GM19455 (cell line): ENCODE results near the gene TPR.
"Not testable (repeated sequence)": the region's sequence is repeated elsewhere in the genome, so short reads cannot be mapped to it uniquely, and the experiment has no call there.

ENCODE experiments used
- ATAC-seq: cut with Tn5 transposase; IDR thresholded peaks from one replicate; pipeline ENCODE4 v1.9.1; 2021; ENCODE audit not compliant: unreplicated experiment

TPR gene

GRCh38 chr1:186375152-186375928 lies at the start of gene TPR, which contains the start of gene ODR4:
TPR (minus strand) TSS chr1:186375253; CDS start chr1:186375028, 225 bp downstream.
ODR4 (plus strand) TSS chr1:186375838; CDS start chr1:186379786, 3,948 bp downstream.
- ATAC-seq, result peak; percentile 84

GRCh38 chr1:186424539-186424938 lies 49.5 kb upstream of the TPR start:
- no peak for ATAC-seq

- ATAC-seq, result no peak
These were observed 46.4 kb upstream of the TPR start for GRCh38 chr1:186421446-186421845.

- peak; percentile 92 for ATAC-seq
These were observed 45.9 kb upstream of the TPR start for GRCh38 chr1:186420923-186421322.

DNA sequence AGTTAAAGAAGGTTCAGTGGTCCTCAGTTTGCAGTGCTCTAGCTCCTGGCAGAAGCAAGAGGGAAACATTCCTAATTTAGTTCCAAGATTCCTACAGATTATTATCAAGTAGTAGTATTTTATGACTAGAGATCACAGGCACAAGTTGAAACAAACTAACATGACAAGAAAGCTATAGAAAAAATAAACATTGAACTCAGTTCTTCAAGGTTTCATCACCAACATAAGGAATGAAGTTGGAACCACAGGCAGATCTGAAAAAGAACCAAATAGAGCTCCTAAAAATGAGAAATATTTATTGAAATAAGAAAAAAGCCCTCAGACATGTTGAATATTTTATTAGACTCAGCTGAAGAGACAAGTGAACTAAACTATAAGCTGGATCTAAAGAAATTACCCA lies 45.3 kb upstream of the TPR start:
- no peak for ATAC-seq

DNA sequence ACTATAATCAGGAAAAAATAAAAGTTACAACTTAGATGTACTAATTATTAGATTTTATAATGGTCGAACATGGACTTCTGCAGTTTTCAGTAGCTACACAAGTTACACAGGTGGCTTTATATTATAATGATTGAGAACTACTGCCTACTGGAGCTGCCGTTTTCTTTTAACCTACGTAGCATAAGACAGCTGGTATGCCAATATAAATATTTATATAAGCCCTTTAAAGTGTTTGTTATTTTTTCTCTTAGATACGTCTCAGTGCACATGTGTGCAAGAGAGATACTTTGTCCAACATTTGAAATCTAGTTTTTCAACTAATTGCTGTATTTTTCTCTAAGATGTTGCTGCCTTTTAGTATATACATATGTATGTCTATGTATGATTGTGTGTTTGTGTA lies 43.5 kb upstream of the TPR start:
- ATAC-seq, result no peak

- ATAC-seq, result no peak
These were observed 38.3 kb upstream of the TPR start for GRCh38 chr1:186413319-186413718.

GRCh38 chr1:186409091-186409490 lies 34.0 kb upstream of the TPR start:
- no peak for ATAC-seq

DNA sequence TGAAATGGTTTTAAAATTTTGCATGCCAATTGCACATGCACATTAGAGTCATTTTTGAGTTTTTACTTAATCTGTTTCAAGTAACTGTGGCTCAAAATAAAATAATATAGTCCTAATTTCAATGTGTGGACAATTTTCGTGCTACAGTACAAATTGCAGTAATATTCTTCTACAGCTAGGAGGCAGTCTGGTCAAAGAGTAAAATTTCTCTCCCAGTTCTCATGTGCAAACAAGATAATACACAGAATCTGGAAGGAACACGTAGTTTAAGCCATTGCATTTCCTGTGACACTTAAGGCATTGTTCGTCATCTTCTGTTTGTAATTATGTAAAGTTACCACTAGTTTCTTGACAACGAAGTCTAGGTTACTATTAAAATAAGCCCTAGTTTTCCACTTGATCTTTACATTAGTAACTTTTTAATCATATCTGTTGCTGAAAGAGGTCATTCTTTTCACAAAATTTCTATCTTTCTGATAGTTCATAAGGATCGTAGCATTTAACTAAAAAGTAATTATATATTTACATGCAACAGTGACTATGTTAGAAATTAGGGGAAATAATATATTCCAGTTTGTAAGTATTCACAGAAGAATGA lies 29.5 kb upstream of the TPR start:
- ATAC-seq, result no peak

- no peak for ATAC-seq
These were observed 28.6 kb upstream of the TPR start for GRCh38 chr1:186403632-186404031.

- ATAC-seq, result not testable (repeated sequence)
These were observed 26.4 kb upstream of the TPR start for GRCh38 chr1:186401446-186401845.

DNA sequence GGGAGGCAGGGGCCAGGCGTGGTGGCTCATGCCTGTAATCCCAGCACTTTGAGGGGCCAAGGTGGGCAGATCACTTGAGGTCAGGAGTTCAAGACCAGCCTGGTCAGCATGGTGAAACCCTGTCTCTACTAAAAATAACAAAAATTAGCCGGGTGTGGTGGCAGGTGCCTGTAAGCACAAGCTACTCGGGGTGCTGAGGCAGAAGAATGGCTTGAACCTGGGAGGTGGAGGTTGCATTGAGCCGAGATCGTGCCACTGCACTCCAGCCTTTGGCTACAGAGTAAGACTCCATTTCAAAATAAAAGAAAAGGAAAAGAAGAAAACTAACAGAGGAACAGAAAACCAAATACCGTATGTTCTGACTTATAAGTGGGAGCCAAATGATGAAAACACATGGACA lies 17.7 kb upstream of the TPR start:
- ATAC-seq, result not testable (repeated sequence)

- no peak for ATAC-seq
These were observed 16.8 kb upstream of the TPR start for GRCh38 chr1:186391841-186392240.

- no peak for ATAC-seq
These were observed 15.9 kb upstream of the TPR start for GRCh38 chr1:186390925-186391324.

DNA sequence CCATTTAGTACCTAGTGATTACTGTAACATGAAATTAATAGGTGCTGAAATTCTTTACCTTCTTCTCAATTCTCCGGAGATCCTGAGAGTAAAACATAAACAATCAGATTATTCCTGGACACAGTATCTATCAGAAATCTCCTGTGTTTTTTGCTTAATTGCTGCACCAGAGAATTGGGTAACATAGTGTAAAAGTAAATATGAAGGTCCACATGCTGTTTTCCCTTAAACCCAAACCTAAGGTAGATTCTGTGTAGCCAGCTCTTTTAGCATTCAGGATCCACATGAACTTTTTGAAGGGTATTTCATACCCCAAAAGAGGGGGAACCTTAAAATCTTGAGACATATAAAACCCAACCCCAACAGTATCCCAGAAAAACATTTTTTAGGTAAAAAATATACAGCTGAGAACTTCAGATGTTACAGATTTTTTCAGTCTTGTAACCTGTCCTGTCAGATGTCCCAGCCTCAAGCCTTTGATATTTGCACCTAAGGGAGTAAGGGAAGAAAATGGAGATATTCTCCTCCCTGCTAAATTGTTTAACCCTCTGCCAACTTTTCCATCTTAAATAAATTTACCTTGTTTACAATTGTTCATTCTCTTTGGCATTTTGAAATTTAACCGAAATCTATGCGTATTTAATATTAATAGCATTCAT lies 11.8 kb upstream of the TPR start:
- ATAC-seq, result no peak

- no peak for ATAC-seq
These were observed 871 bp upstream of the TPR start for GRCh38 chr1:186375929-186376319.

- ATAC-seq, result peak; percentile 37
These were observed 526 bp downstream of the TPR start for GRCh38 chr1:186374303-186375151.

- ATAC-seq, result not testable (repeated sequence)
These were observed 27.0 kb downstream of the TPR start for GRCh38 chr1:186347837-186348691.

GRCh38 chr1:186340772-186341171 lies 34.3 kb downstream of the TPR start:
- no peak for ATAC-seq

- no peak for ATAC-seq
These were observed 37.5 kb downstream of the TPR start for GRCh38 chr1:186337554-186337953.
